HG02798 (cell line): ENCODE measurements around the gene MISP.
"Not testable (repeated sequence)": the region's sequence is repeated elsewhere in the genome, so short reads cannot be mapped to it uniquely, and the experiment has no call there.

Source experiments
- ATAC-seq: cut with Tn5 transposase; IDR thresholded peaks from one replicate; pipeline ENCODE4 v1.9.1; 2021; ENCODE audit warnings: mild to moderate bottlenecking; ENCODE audit not compliant: unreplicated experiment, poor library complexity

Gene MISP

GRCh38 chr19:750640-751423, at the start of gene MISP:
MISP (plus strand) TSS chr19:751112; CDS start chr19:756947, 5,835 bp downstream.
- ATAC-seq, result no peak

- ATAC-seq, result not testable (repeated sequence)
These were observed 48.1 kb upstream of the MISP start for GRCh38 chr19:702847-703246.

GRCh38 chr19:703329-703650, 47.6 kb upstream of the MISP start:
- ATAC-seq, result no peak

GRCh38 chr19:703651-704446, 47.1 kb upstream of the MISP start:
- no peak for ATAC-seq

- ATAC-seq, result no peak
These were observed 46.5 kb upstream of the MISP start for GRCh38 chr19:704447-704741.

- ATAC-seq, result no peak
These were observed 42.5 kb upstream of the MISP start, which contains the start of gene PALM for GRCh38 chr19:708154-709143. PALM (plus strand) TSS chr19:708935; CDS start chr19:709147, 212 bp downstream.

- no peak for ATAC-seq
These were observed 41.5 kb upstream of the MISP start for GRCh38 chr19:709196-709964.

- ATAC-seq, result no peak
These were observed 40.8 kb upstream of the MISP start for GRCh38 chr19:709965-710571.

- ATAC-seq, result no peak
These were observed 40.1 kb upstream of the MISP start for GRCh38 chr19:710767-711166.

- ATAC-seq, result no peak
These were observed 39.7 kb upstream of the MISP start for GRCh38 chr19:711254-711653.

GRCh38 chr19:715347-715746, 35.6 kb upstream of the MISP start:
- ATAC-seq, result no peak

GRCh38 chr19:718251-718951, 32.5 kb upstream of the MISP start:
- ATAC-seq, result no peak

- ATAC-seq, result no peak
These were observed 31.9 kb upstream of the MISP start for GRCh38 chr19:718991-719512.

GRCh38 chr19:719636-720344, 31.1 kb upstream of the MISP start:
- no peak for ATAC-seq

GRCh38 chr19:720345-721160, 30.4 kb upstream of the MISP start:
- no peak for ATAC-seq

- ATAC-seq, result no peak
These were observed 28.3 kb upstream of the MISP start for GRCh38 chr19:722553-723101.

GRCh38 chr19:723247-723646, 27.7 kb upstream of the MISP start:
- no peak for ATAC-seq
